Natural killer cell (primary cell): ENCODE measurements around the gene ZNF672. TPM values are rescaled to one million over a fixed set of nuclear protein-coding genes. Genes with fewer than 3 reads are reported as not detected.

ENCODE experiments used
- ATAC-seq, 3 donors: fragments of 150-1000 bp in 2 of 3; fragments of 200-7000 bp in 1 of 3; cut with Tn5 transposase; 1 replicate in 1 of 3; 2 replicates in 2 of 3; pipeline ENCODE4 v1.10.0; 2021; ENCODE audit warnings: mild to moderate bottlenecking in 2 of 3, moderate library complexity in 2 of 3
- DNase-seq, 2 donors: peaks; one replicate each; pipeline versions ENCODE4 v3.0.0 to v3.0.0-alpha.2; 2013 to 2021; ENCODE audit warnings: mixed read lengths in 1 of 2
- H3K27ac ChIP-seq: one replicate; pipeline ENCODE4 v1.5.1; 2013; ENCODE audit warnings: mild to moderate bottlenecking, low read length
- H3K27me3 ChIP-seq: one replicate; pipeline ENCODE4 v1.6.1; 2013; ENCODE audit warnings: low read length; ENCODE audit not compliant: control insufficient read depth, insufficient read depth
- H3K36me3 ChIP-seq: one replicate; pipeline ENCODE4 v1.6.1; 2013; ENCODE audit warnings: low read length; ENCODE audit not compliant: control insufficient read depth, insufficient read depth
- H3K4me1 ChIP-seq: one replicate; pipeline ENCODE4 v1.6.1; 2013; ENCODE audit warnings: low read length; ENCODE audit not compliant: control insufficient read depth, insufficient read depth
- H3K4me3 ChIP-seq: one replicate; pipeline ENCODE4 v1.5.1; 2013; ENCODE audit warnings: low read length
- H3K9me3 ChIP-seq: one replicate; pipeline ENCODE4 v1.6.1; 2013; ENCODE audit warnings: low read length; ENCODE audit not compliant: control insufficient read depth, insufficient read depth
- H3K27ac Mint-ChIP-seq, 2 donors: one replicate each; pipeline ENCODE4 v1.8.0; 2022; ENCODE audit warnings: mild to moderate bottlenecking in 2 of 2, mixed read lengths in 2 of 2, moderate library complexity in 1 of 2
- H3K27me3 Mint-ChIP-seq, 2 donors: one replicate each; pipeline ENCODE4 v1.8.0; 2022; ENCODE audit warnings: low read depth in 2 of 2, mixed read lengths in 2 of 2
- H3K36me3 Mint-ChIP-seq: one replicate; pipeline ENCODE4 v1.8.0; 2022; ENCODE audit warnings: mixed read lengths
- H3K4me1 Mint-ChIP-seq, 2 donors: one replicate each; pipeline ENCODE4 v1.8.0; 2022; ENCODE audit warnings: mixed read lengths in 2 of 2
- H3K4me3 Mint-ChIP-seq: one replicate; pipeline ENCODE4 v1.8.0; 2022; ENCODE audit warnings: mild to moderate bottlenecking, moderate library complexity, mixed read lengths
- H3K9me3 Mint-ChIP-seq, 2 donors: one replicate each; pipeline ENCODE4 v1.8.0; 2022; ENCODE audit warnings: mixed read lengths in 2 of 2
- WGBS: methylation state at CpG from one replicate; pipeline ENCODE4 v1.1.7; 2013; ENCODE audit warnings: missing lambda C conversion rate; ENCODE audit not compliant: insufficient coverage; 5-methylcytosine and 5-hydroxymethylcytosine counted together
- intact Hi-C: fragments of 100-400 bp; cut with micrococcal nuclease; formaldehyde crosslinking; loops from one replicate; pipeline ENCODE4 v1.14.2; 2022
- total RNA-seq, 4 donors: library from RNA; stranded (reverse); fragments of 120-200 nt in 1 of 4; gene quantifications; one replicate each; pipeline versions ENCODE4 v1.2.3 to v1.2.4, GENCODE V29; 2013 to 2022
- TF ChIP-seq, protein P1 (sequence below): fragments of 200-600 bp; IDR thresholded peaks from one replicate; pipeline ENCODE4 v1.8.0; 2022; ENCODE audit warnings: antibody characterized with exemption

The ZNF672 gene
- total RNA-seq, 3 donors from 2014 or later (not counting 1 experiment from before 2014, with no cell fraction given) = 29.0 to 41.8 (median 38.7) TPM

DNA sequence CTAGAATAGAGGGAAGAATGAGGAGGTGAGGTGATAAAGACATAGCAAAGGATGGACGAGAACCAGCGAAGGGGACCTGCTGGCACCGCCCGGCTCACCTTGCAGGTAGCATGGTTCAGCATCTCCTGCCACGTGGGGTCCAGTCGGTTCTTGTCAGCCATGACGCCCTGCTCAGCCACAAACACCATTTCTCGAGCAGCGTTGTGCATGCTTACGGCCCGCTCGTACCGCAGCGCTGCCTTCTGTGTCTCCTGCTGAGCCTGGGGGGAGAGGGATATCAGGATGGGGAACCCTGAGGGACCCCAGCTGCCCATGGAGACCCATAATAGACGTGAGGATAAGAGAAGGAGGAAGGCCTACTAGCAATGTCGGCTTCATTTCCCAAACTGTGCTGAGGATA lies 23.7 kb upstream of the ZNF672 start:
- Mint-ChIP-seq H3K4me1 (peaks cover 11 to 46% of the 10 kb centered on the region in 2 donors), H3K36me3 (peaks cover 18% of the 10 kb centered on the region), H3K9me3 (no peaks in the 10 kb centered on the region), H3K27me3 (no peaks in the 10 kb centered on the region), H3K4me3 (no peak overlapping the region), H3K27ac (no peak overlapping the region)
- DNase-seq (no peak), ATAC-seq (no peak)
- H3K36me3 ChIP-seq = peaks cover 44% of the 10 kb centered on the region
- H3K4me1 ChIP-seq = peaks cover 27% of the 10 kb centered on the region
- H3K27me3 ChIP-seq = no peaks in the 10 kb centered on the region
- 95% methylated on average over 16 of the region's 16 CpGs for WGBS
- TF ChIP-seq, protein P1, sequence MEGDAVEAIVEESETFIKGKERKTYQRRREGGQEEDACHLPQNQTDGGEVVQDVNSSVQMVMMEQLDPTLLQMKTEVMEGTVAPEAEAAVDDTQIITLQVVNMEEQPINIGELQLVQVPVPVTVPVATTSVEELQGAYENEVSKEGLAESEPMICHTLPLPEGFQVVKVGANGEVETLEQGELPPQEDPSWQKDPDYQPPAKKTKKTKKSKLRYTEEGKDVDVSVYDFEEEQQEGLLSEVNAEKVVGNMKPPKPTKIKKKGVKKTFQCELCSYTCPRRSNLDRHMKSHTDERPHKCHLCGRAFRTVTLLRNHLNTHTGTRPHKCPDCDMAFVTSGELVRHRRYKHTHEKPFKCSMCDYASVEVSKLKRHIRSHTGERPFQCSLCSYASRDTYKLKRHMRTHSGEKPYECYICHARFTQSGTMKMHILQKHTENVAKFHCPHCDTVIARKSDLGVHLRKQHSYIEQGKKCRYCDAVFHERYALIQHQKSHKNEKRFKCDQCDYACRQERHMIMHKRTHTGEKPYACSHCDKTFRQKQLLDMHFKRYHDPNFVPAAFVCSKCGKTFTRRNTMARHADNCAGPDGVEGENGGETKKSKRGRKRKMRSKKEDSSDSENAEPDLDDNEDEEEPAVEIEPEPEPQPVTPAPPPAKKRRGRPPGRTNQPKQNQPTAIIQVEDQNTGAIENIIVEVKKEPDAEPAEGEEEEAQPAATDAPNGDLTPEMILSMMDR = no peak
- no peak overlapping the region for H3K4me3 ChIP-seq
- H3K27ac ChIP-seq = no peak overlapping the region
- H3K9me3 ChIP-seq = no peaks in the 10 kb centered on the region
- intact Hi-C loops = no loop called here

GRCh38 chr1:248815407-248816034 lies 22.5 kb upstream of the ZNF672 start:
- H3K4me3 ChIP-seq = no peak overlapping the region
- 96% methylated on average over 10 of the region's 10 CpGs for WGBS
- TF ChIP-seq, protein P1 = no peak
- H3K27ac ChIP-seq = no peak overlapping the region
- intact Hi-C loops = no loop called here
- Mint-ChIP-seq H3K27me3 (no peaks in the 10 kb centered on the region), H3K4me1 (peaks cover 11 to 48% of the 10 kb centered on the region in 2 donors), H3K27ac (peak overlapping the region in 1 of 2 donors; percentile 29), H3K36me3 (peaks cover 18% of the 10 kb centered on the region), H3K9me3 (no peaks in the 10 kb centered on the region), H3K4me3 (no peak overlapping the region)
- H3K4me1 ChIP-seq = peaks cover 27% of the 10 kb centered on the region
- no peak for ATAC-seq
- no peak for DNase-seq
- H3K36me3 ChIP-seq = peaks cover 50% of the 10 kb centered on the region
- no peaks in the 10 kb centered on the region for H3K27me3 ChIP-seq
- H3K9me3 ChIP-seq = no peaks in the 10 kb centered on the region

DNA sequence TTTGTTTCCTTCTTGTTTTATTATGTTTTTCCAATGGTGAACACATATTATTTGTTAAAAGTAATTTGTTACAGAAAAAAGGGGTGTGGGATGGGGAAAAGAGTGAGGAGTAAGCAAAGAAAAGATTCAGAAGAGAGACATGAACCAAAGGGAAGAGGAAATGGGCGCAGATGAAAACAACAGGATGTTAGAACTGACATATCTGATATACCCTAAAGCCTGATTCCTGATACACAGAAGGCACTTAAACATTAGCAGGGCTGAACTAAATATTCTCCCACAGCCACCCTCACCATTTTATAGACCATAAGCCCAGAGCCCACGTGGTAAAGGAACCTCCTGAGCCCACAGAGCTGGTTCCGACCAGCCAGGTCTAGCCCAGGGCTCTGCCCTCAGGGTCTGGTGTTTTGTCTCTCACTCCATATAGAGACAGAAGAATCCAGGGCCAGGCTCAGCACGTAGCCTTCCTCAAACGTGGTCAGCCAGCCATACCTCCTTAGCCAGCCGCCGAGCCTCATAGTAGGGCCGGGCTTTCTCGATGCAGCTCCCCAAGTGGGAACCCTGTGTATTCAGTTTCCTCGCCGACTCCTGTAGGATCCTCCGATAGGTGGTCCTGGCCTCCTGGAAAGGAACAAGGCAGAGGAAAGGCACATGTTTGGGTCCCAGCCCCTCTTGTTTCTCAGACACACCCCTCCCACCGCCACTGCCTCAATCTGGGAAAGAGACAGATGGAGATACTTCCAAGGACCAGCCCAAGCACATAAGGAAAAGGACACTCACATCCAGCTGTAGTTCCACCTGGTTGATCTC lies 21.8 kb upstream of the ZNF672 start:
- TF ChIP-seq, protein P1 = no peak
- Histone ChIP-seq H3K9me3 (no peaks in the 10 kb centered on the region), H3K4me3 (no peak overlapping the region), H3K27me3 (no peaks in the 10 kb centered on the region), H3K36me3 (peaks cover 55% of the 10 kb centered on the region), H3K27ac (no peak overlapping the region), H3K4me1 (peaks cover 27% of the 10 kb centered on the region)
- Mint-ChIP-seq H3K4me1 (peaks cover 11 to 50% of the 10 kb centered on the region in 2 donors), H3K27ac (peak overlapping the region; percentile 18 to 46), H3K36me3 (peaks cover 18% of the 10 kb centered on the region), H3K9me3 (no peaks in the 10 kb centered on the region), H3K27me3 (no peaks in the 10 kb centered on the region), H3K4me3 (no peak overlapping the region)
- intact Hi-C loops = no loop called here
- DNase-seq (no peak), ATAC-seq (no peak)
- 93% methylated on average over 13 of the region's 13 CpGs for WGBS
